Renal cortex interstitium (tissue), 11 donors: ENCODE results near the gene CDHR4. TPM values are rescaled to one million over a fixed set of nuclear protein-coding genes. Genes with fewer than 3 reads are reported as not detected.
"Not testable (repeated sequence)": the region's sequence is repeated elsewhere in the genome, so short reads cannot be mapped to it uniquely, and the experiment has no call there.

Experiments
- DNase-seq, 11 donors: peaks; one replicate each; pipeline ENCODE4 v3.0.0-alpha.2; 2013; ENCODE audit warnings: low read depth in 9 of 11, low spot score in 4 of 11; ENCODE audit errors: extremely low read depth in 1 of 11
- polyA plus RNA-seq, 3 donors: library from polyadenylated mRNA; unstranded; fragments of 120-200 nt; gene quantifications; one replicate each; pipeline ENCODE4 v1.2.1, GENCODE V29; 2013; ENCODE audit not compliant: insufficient read length in 3 of 3

The CDHR4 gene
- polyA plus RNA-seq, 3 donors = 0.15 TPM; not detected in 2

GRCh38 chr3:49785565-49786356 is 13.9 kb downstream of the CDHR4 start:
- no peak for DNase-seq

GRCh38 chr3:49782277-49782676 is 17.4 kb downstream of the CDHR4 start:
- not testable (repeated sequence) for DNase-seq

- DNase-seq = no peak
These were observed 18.1 kb downstream of the CDHR4 start for GRCh38 chr3:49781415-49782199.

GRCh38 chr3:49780975-49781365 is 18.7 kb downstream of the CDHR4 start:
- not testable (repeated sequence) for DNase-seq

- no peak for DNase-seq
These were observed 19.3 kb downstream of the CDHR4 start for GRCh38 chr3:49780080-49780974.

GRCh38 chr3:49779358-49780079 is 20.2 kb downstream of the CDHR4 start:
- DNase-seq = no peak

- DNase-seq = not testable (repeated sequence)
These were observed 23.6 kb downstream of the CDHR4 start for GRCh38 chr3:49776101-49776500.

- DNase-seq = no peak
These were observed 24.1 kb downstream of the CDHR4 start for GRCh38 chr3:49775538-49775937.

- no peak for DNase-seq
These were observed 27.0 kb downstream of the CDHR4 start for GRCh38 chr3:49772703-49773102.

- no peak for DNase-seq
These were observed 28.2 kb downstream of the CDHR4 start for GRCh38 chr3:49771340-49771938.

GRCh38 chr3:49769926-49770325 is 29.7 kb downstream of the CDHR4 start:
- no peak for DNase-seq

GRCh38 chr3:49769286-49769915 is 30.3 kb downstream of the CDHR4 start:
- no peak for DNase-seq

GRCh38 chr3:49763981-49764380 is 35.7 kb downstream of the CDHR4 start:
- DNase-seq = no peak

GRCh38 chr3:49761661-49762060 is 38.0 kb downstream of the CDHR4 start:
- DNase-seq = no peak

- peak in 5 of 11 donors; percentile 7 to 26 (median 14) for DNase-seq
These were observed 40.4 kb downstream of the CDHR4 start for GRCh38 chr3:49759226-49759625.

GRCh38 chr3:49757197-49757596 is 42.5 kb downstream of the CDHR4 start:
- DNase-seq = no peak

GRCh38 chr3:49756036-49756435 is 43.6 kb downstream of the CDHR4 start:
- no peak for DNase-seq

- no peak for DNase-seq
These were observed 45.1 kb downstream of the CDHR4 start for GRCh38 chr3:49754536-49754935.
